Measurements from ENCODE around the gene DCTN1. TPM values are rescaled to one million over a fixed set of nuclear protein-coding genes. Genes with fewer than 3 reads are reported as not detected.

The DCTN1 gene
- total and polyA plus RNA-seq, 2 donors (not counting 3 experiments of a cell fraction or from before 2014, with no cell fraction given), result 130 to 170 TPM

- no peak for DNase-seq (ENCODE audit: low read depth, low spot score)
- no peak overlapping the region for H2AFZ ChIP-seq (ENCODE audit: low read depth, low read length)
- peaks cover 0 to 2% of the 10 kb centered on the region in 2 experiments for H3K36me3 ChIP-seq (ENCODE audit: control insufficient read depth in 2 of 2, extremely low read depth in 1 of 2, insufficient read depth in 2 of 2, low read length in 2 of 2)
- no peak overlapping the region for H3K27ac ChIP-seq (ENCODE audit: insufficient read depth, low read depth, low read length)
- ChIA-PET POLR2A (no interaction called here), CTCF (no interaction called here)
- H3K27me3 ChIP-seq (ENCODE audit: control insufficient read depth in 2 of 2, insufficient read depth in 2 of 2, low read length in 2 of 2), result no peaks in the 10 kb centered on the region
- no peaks in the 10 kb centered on the region for H3K9me1 ChIP-seq (replicated peaks; ENCODE audit: control insufficient read depth, extremely low read depth, insufficient read depth, low read length)
- H3K4me3 ChIP-seq (replicated peaks in 1 of 3; ENCODE audit: insufficient read depth in 1 of 3, low read depth in 1 of 3, low read length in 3 of 3), result no peak overlapping the region
- H3K4me1 ChIP-seq (ENCODE audit: control insufficient read depth, extremely low read depth, insufficient read depth, low read length), result peaks cover 17% of the 10 kb centered on the region
- dilution Hi-C loops (cut with MboI; ENCODE audit: extremely low pct_ligation_motif_present, low sequenced_read_pairs) (no loop called here), intact Hi-C loops (cut with micrococcal nuclease) (no loop called here)
- H3K9me3 ChIP-seq (replicated peaks; ENCODE audit: control insufficient read depth, insufficient read depth, low read length), result no peaks in the 10 kb centered on the region
- H3K9ac ChIP-seq (replicated peaks; ENCODE audit: extremely low read depth, insufficient read depth, low read length), result no peak overlapping the region
- H3K4me2 ChIP-seq (ENCODE audit: insufficient read depth, low read length), result no peak overlapping the region
- no peak for FAIRE-seq
- no peak for TF ChIP-seq FOS (IDR thresholded peaks at IDR 0.05; ENCODE audit: borderline replicate concordance, insufficient read depth, low read length)
- no peak for TF ChIP-seq EZH2 (IDR thresholded peaks at IDR 0.05; ENCODE audit: borderline replicate concordance, low read depth, low read length, severe bottlenecking)
- no peak for TF ChIP-seq CTCF (IDR thresholded peaks at IDR 0.05; ENCODE audit: extremely low read depth in 1 of 2, insufficient read depth in 1 of 2, low read depth in 1 of 2, low read length in 2 of 2)
- TF ChIP-seq, protein P1, sequence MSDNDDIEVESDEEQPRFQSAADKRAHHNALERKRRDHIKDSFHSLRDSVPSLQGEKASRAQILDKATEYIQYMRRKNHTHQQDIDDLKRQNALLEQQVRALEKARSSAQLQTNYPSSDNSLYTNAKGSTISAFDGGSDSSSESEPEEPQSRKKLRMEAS (IDR thresholded peaks at IDR 0.05; ENCODE audit: insufficient read depth, insufficient read length), result no peak
- TF ChIP-seq POLR2AphosphoS5 (IDR thresholded peaks at IDR 0.05; ENCODE audit: insufficient read depth, low read depth, low read length), result no peak
- no peak for TF ChIP-seq JUN (IDR thresholded peaks at IDR 0.05; ENCODE audit: borderline replicate concordance, insufficient read depth, insufficient read length, low read depth)
- TF ChIP-seq GATA2 (IDR thresholded peaks at IDR 0.05; ENCODE audit: insufficient read depth, insufficient read length, low read depth, low read length), result no peak
- no peak for TF ChIP-seq MYC (IDR thresholded peaks at IDR 0.05; ENCODE audit: low read depth, low read length)
- TF ChIP-seq POLR2A (IDR thresholded peaks at IDR 0.05; ENCODE audit: low read depth, low read length), result no peak
- no TSS peak for BruUV-seq (replicated peaks)
- H4K20me1 ChIP-seq (replicated peaks; ENCODE audit: control insufficient read depth, extremely low read depth, insufficient read depth, low read length), result peaks cover 3% of the 10 kb centered on the region
- H3K79me2 ChIP-seq (ENCODE audit: control insufficient read depth, insufficient read depth, low read length), result peaks cover 63% of the 10 kb centered on the region
These were observed 7.2 kb upstream of the DCTN1 start for GRCh38 chr2:74387346-74387745.
